Duodenal mucosa (tissue), 2 donors: ENCODE measurements around the gene CACNA1H.

ENCODE experiments used
- H3K27ac ChIP-seq: one replicate; pipeline ENCODE4 v1.7.0; 2013; ENCODE audit warnings: low read depth, low read length
- H3K27me3 ChIP-seq, 2 donors: one replicate each; pipeline ENCODE4 v1.7.0; 2013; ENCODE audit warnings: low read length in 2 of 2, control low read depth in 1 of 2; ENCODE audit not compliant: insufficient read depth in 2 of 2, control insufficient read depth in 1 of 2
- H3K36me3 ChIP-seq, 2 donors: one replicate each; pipeline ENCODE4 v1.7.0; 2013; ENCODE audit warnings: low read length in 2 of 2, control low read depth in 1 of 2; ENCODE audit not compliant: insufficient read depth in 2 of 2, control insufficient read depth in 1 of 2
- H3K4me1 ChIP-seq, 2 donors: one replicate each; pipeline ENCODE4 v1.7.0; 2013; ENCODE audit warnings: low read length in 2 of 2, control low read depth in 1 of 2; ENCODE audit not compliant: insufficient read depth in 2 of 2, control insufficient read depth in 1 of 2
- H3K4me3 ChIP-seq, 2 donors: one replicate each; pipeline ENCODE4 v1.7.0; 2013; ENCODE audit warnings: low read length in 2 of 2, low read depth in 1 of 2
- H3K9ac ChIP-seq, 2 donors: one replicate each; pipeline ENCODE4 v1.7.0; 2013; ENCODE audit warnings: low read length in 2 of 2, low read depth in 1 of 2
- H3K9me3 ChIP-seq, 2 donors: one replicate each; pipeline ENCODE4 v1.7.0; 2013; ENCODE audit warnings: low read length in 2 of 2, control low read depth in 1 of 2; ENCODE audit not compliant: control insufficient read depth in 1 of 2

The CACNA1H gene

GRCh38 chr16:1121601-1122397, 31.1 kb upstream of the CACNA1H start:
- H3K9me3 ChIP-seq = no peaks in the 10 kb centered on the region
- H3K27me3 ChIP-seq = no peaks in the 10 kb centered on the region
- no peak overlapping the region for H3K27ac ChIP-seq

GRCh38 chr16:1122398-1122765, 30.5 kb upstream of the CACNA1H start:
- H3K27ac ChIP-seq = no peak overlapping the region
- no peaks in the 10 kb centered on the region for H3K4me1 ChIP-seq
- no peaks in the 10 kb centered on the region for H3K27me3 ChIP-seq
- no peak overlapping the region for H3K9ac ChIP-seq
- H3K36me3 ChIP-seq = no peaks in the 10 kb centered on the region
- no peaks in the 10 kb centered on the region for H3K9me3 ChIP-seq
- H3K4me3 ChIP-seq = no peak overlapping the region

More at GRCh38 chr16:1121601-1122397, 31.1 kb upstream of the CACNA1H start:
- H3K36me3 ChIP-seq = no peaks in the 10 kb centered on the region
- no peaks in the 10 kb centered on the region for H3K4me1 ChIP-seq
- H3K9ac ChIP-seq = no peak overlapping the region
- no peak overlapping the region for H3K4me3 ChIP-seq

GRCh38 chr16:1123525-1124230, 29.2 kb upstream of the CACNA1H start:
- Histone ChIP-seq H3K27me3 (no peaks in the 10 kb centered on the region), H3K4me1 (no peaks in the 10 kb centered on the region), H3K27ac (no peak overlapping the region), H3K9me3 (no peaks in the 10 kb centered on the region), H3K36me3 (no peaks in the 10 kb centered on the region), H3K9ac (no peak overlapping the region), H3K4me3 (no peak overlapping the region)

- H3K9ac ChIP-seq = no peak overlapping the region
- no peak overlapping the region for H3K4me3 ChIP-seq
- no peak overlapping the region for H3K27ac ChIP-seq
- no peaks in the 10 kb centered on the region for H3K27me3 ChIP-seq
- no peaks in the 10 kb centered on the region for H3K4me1 ChIP-seq
- no peaks in the 10 kb centered on the region for H3K9me3 ChIP-seq
- H3K36me3 ChIP-seq = no peaks in the 10 kb centered on the region
These were observed 28.6 kb upstream of the CACNA1H start for GRCh38 chr16:1124291-1124690.

GRCh38 chr16:1124795-1125194, 28.1 kb upstream of the CACNA1H start:
- no peak overlapping the region for H3K27ac ChIP-seq

GRCh38 chr16:1125471-1125870, 27.4 kb upstream of the CACNA1H start:
- no peaks in the 10 kb centered on the region for H3K9me3 ChIP-seq
- no peak overlapping the region for H3K27ac ChIP-seq

More at GRCh38 chr16:1124795-1125194, 28.1 kb upstream of the CACNA1H start:
- no peaks in the 10 kb centered on the region for H3K36me3 ChIP-seq
- no peak overlapping the region for H3K4me3 ChIP-seq
- H3K27me3 ChIP-seq = no peaks in the 10 kb centered on the region
- H3K9ac ChIP-seq = no peak overlapping the region
- H3K9me3 ChIP-seq = no peaks in the 10 kb centered on the region
- no peaks in the 10 kb centered on the region for H3K4me1 ChIP-seq

GRCh38 chr16:1126044-1126443, 26.9 kb upstream of the CACNA1H start:
- no peak overlapping the region for H3K9ac ChIP-seq
- no peaks in the 10 kb centered on the region for H3K27me3 ChIP-seq
- no peaks in the 10 kb centered on the region for H3K4me1 ChIP-seq

More at GRCh38 chr16:1125471-1125870, 27.4 kb upstream of the CACNA1H start:
- H3K4me1 ChIP-seq = no peaks in the 10 kb centered on the region
- no peaks in the 10 kb centered on the region for H3K27me3 ChIP-seq
- H3K4me3 ChIP-seq = no peak overlapping the region
- no peaks in the 10 kb centered on the region for H3K36me3 ChIP-seq
- no peak overlapping the region for H3K9ac ChIP-seq

GRCh38 chr16:1126586-1126985, 26.3 kb upstream of the CACNA1H start:
- no peaks in the 10 kb centered on the region for H3K27me3 ChIP-seq

More at GRCh38 chr16:1126044-1126443, 26.9 kb upstream of the CACNA1H start:
- Histone ChIP-seq H3K4me3 (no peak overlapping the region), H3K9me3 (no peaks in the 10 kb centered on the region), H3K27ac (no peak overlapping the region), H3K36me3 (no peaks in the 10 kb centered on the region)

GRCh38 chr16:1127101-1127500, 25.8 kb upstream of the CACNA1H start:
- H3K9me3 ChIP-seq = no peaks in the 10 kb centered on the region
- no peaks in the 10 kb centered on the region for H3K27me3 ChIP-seq
- no peaks in the 10 kb centered on the region for H3K4me1 ChIP-seq

More at GRCh38 chr16:1126586-1126985, 26.3 kb upstream of the CACNA1H start:
- no peaks in the 10 kb centered on the region for H3K4me1 ChIP-seq
- no peaks in the 10 kb centered on the region for H3K9me3 ChIP-seq
- no peaks in the 10 kb centered on the region for H3K36me3 ChIP-seq
- H3K9ac ChIP-seq = no peak overlapping the region
- no peak overlapping the region for H3K27ac ChIP-seq
- H3K4me3 ChIP-seq = no peak overlapping the region

GRCh38 chr16:1127971-1128715, 24.8 kb upstream of the CACNA1H start:
- no peak overlapping the region for H3K9ac ChIP-seq
- no peaks in the 10 kb centered on the region for H3K27me3 ChIP-seq
- no peaks in the 10 kb centered on the region for H3K4me1 ChIP-seq

More at GRCh38 chr16:1127101-1127500, 25.8 kb upstream of the CACNA1H start:
- Histone ChIP-seq H3K27ac (no peak overlapping the region), H3K9ac (no peak overlapping the region), H3K36me3 (no peaks in the 10 kb centered on the region), H3K4me3 (no peak overlapping the region)

More at GRCh38 chr16:1127971-1128715, 24.8 kb upstream of the CACNA1H start:
- Histone ChIP-seq H3K27ac (no peak overlapping the region), H3K4me3 (no peak overlapping the region), H3K9me3 (no peaks in the 10 kb centered on the region), H3K36me3 (no peaks in the 10 kb centered on the region)
